ENCODE measurements around the gene MTERF4.

MTERF4 gene

GRCh38 chr2:241048149-241048948 lies 53.7 kb downstream of the MTERF4 start:
- DNase-seq: no peak

GRCh38 chr2:241047253-241048010 lies 54.7 kb downstream of the MTERF4 start:
- DNase-seq: no peak

All from stimulated activated naive CD4-positive, alpha-beta T cell treated with Interleukin-2 at 50 U/mL for 16 hours (primary cell).